ENCODE measurements around the gene CHIT1. TPM values are rescaled to one million over a fixed set of nuclear protein-coding genes. Genes with fewer than 3 reads are reported as not detected.
"Not testable (repeated sequence)": the region's sequence is repeated elsewhere in the genome, so short reads cannot be mapped to it uniquely, and the experiment has no call there.

CHIT1 gene
- total RNA-seq, 1 donor from 2014 or later: under 0.01 TPM

DNA sequence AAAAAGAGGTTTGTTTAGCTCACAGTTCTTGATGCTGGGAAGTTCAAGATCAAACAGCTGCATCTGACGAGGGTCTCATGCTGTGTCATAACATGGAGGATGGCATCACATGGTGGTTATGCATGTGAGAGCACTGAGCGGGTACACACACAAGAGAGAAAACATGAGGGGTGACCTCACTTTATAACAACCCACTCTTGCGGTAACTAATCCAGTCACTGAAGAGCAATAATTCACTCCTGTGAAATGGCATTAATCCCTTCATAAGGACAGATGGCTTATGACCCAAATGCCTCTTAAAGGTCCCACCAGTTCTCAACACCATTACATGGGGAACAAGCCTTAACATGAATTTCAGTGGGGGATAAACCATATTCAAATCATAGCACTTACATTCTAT, 23.2 kb upstream of the CHIT1 start:
- TF ChIP-seq, protein P1, sequence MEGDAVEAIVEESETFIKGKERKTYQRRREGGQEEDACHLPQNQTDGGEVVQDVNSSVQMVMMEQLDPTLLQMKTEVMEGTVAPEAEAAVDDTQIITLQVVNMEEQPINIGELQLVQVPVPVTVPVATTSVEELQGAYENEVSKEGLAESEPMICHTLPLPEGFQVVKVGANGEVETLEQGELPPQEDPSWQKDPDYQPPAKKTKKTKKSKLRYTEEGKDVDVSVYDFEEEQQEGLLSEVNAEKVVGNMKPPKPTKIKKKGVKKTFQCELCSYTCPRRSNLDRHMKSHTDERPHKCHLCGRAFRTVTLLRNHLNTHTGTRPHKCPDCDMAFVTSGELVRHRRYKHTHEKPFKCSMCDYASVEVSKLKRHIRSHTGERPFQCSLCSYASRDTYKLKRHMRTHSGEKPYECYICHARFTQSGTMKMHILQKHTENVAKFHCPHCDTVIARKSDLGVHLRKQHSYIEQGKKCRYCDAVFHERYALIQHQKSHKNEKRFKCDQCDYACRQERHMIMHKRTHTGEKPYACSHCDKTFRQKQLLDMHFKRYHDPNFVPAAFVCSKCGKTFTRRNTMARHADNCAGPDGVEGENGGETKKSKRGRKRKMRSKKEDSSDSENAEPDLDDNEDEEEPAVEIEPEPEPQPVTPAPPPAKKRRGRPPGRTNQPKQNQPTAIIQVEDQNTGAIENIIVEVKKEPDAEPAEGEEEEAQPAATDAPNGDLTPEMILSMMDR (IDR thresholded peaks at IDR 0.05; ENCODE audit: insufficient read depth, low read length, severe bottlenecking): no peak
- no peak overlapping the region for H3K4me3 ChIP-seq (ENCODE audit: low read depth, low read length)
- DNase-seq (ENCODE audit: low read depth) (no peak), FAIRE-seq (no peak)
- no peaks in the 10 kb centered on the region for H3K36me3 ChIP-seq (ENCODE audit: control insufficient read depth, insufficient read depth, low read length)
- no peaks in the 10 kb centered on the region for H3K27me3 ChIP-seq (ENCODE audit: control insufficient read depth, insufficient read depth, low read length)

DNA sequence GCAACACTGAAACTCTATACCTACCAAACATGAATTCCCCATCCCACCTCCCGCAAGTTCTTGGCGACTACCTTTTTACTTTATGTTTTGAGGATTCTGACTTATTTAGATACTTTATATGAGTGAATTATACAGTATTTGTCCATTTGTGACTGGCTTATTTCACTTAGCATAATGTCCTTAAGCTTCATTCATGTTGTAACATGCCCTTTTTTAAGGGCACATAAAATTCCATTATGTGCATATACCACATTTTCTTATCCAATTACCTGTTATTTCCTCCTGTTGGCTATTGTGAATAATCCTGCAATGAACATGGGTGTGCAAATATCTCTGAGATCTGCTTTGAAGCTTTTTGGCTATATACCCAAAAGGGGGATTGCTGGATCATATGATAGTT, 22.0 kb upstream of the CHIT1 start:
- Histone ChIP-seq H3K27me3 (ENCODE audit: control insufficient read depth, insufficient read depth, low read length) (no peaks in the 10 kb centered on the region), H3K36me3 (ENCODE audit: control insufficient read depth, insufficient read depth, low read length) (no peaks in the 10 kb centered on the region), H3K4me3 (ENCODE audit: low read depth, low read length) (no peak overlapping the region)
- TF ChIP-seq, protein P1 (IDR thresholded peaks at IDR 0.05; ENCODE audit: insufficient read depth, low read length, severe bottlenecking): no peak
- FAIRE-seq (no peak), DNase-seq (ENCODE audit: low read depth) (peak; percentile 72)

DNA sequence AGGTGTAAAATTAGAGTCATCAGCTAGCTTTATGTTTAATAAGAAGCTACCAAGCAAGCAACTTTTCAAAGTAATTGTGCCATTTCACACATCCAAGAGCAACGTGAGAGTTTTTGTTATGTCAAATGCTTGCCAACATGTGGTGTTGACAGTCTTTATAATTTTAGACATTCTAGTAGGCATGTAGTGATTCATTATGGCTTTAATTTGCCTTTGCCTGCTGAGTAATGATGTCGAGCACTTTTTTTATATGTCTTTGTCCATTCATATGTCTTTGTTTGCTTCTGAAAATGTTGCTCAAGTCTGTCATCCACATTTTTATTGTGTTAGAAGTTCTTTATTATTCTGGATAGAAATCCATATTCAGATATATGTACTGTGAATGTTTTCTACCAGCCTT, 21.4 kb upstream of the CHIT1 start:
- no peaks in the 10 kb centered on the region for H3K27me3 ChIP-seq (ENCODE audit: control insufficient read depth, insufficient read depth, low read length)
- no peak overlapping the region for H3K4me3 ChIP-seq (ENCODE audit: low read depth, low read length)
- FAIRE-seq: no peak
- TF ChIP-seq, protein P1 (IDR thresholded peaks at IDR 0.05; ENCODE audit: insufficient read depth, low read length, severe bottlenecking): no peak
- DNase-seq (ENCODE audit: low read depth): peak; percentile 92
- H3K36me3 ChIP-seq (ENCODE audit: control insufficient read depth, insufficient read depth, low read length): no peaks in the 10 kb centered on the region

DNA sequence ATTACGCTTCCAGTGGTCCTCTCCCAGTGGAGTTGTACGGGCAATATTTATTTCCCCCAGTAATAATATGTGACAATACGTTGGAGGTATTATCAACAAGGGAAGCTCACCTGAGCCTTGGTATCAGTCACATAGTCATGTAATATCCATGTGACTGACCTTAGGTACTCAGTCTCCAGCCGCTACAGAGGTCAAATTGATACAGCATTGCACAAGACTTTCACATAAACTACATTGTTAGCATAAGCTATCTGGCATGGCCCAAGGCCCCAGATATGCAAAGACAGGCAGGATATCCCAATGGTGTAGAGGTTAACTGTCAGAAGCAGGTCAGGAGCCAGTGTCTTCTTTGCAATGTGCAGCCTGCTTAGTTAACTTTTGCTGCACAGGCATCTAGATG, 15.3 kb upstream of the CHIT1 start:
- Histone ChIP-seq H3K36me3 (ENCODE audit: control insufficient read depth, insufficient read depth, low read length) (no peaks in the 10 kb centered on the region), H3K4me3 (ENCODE audit: low read depth, low read length) (no peak overlapping the region), H3K27me3 (ENCODE audit: control insufficient read depth, insufficient read depth, low read length) (no peaks in the 10 kb centered on the region)
- TF ChIP-seq, protein P1 (IDR thresholded peaks at IDR 0.05; ENCODE audit: insufficient read depth, low read length, severe bottlenecking): no peak
- DNase-seq (ENCODE audit: low read depth) (no peak), FAIRE-seq (no peak)

DNA sequence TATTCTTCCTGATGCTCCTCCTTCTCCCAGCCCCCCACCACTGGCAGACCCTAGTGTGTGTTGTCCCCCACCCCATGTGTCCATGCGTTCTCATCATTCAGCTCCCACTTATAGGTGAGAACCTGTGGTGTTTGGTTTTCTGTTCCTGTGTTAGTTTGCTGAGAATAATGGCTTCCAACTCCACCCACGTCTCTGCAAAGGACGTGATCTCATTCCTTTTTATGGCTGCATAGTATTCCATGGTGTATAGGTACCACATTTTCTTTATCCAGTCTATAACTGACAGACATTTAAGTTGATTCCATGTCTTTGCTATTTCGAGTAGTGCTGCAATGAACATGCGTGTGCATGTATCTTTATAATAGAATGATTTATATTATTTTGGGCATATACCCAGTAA, 12.2 kb upstream of the CHIT1 start:
- not testable (repeated sequence) for DNase-seq (ENCODE audit: low read depth); H3K4me3 ChIP-seq (ENCODE audit: low read depth, low read length); H3K36me3 ChIP-seq (ENCODE audit: control insufficient read depth, insufficient read depth, low read length); H3K27me3 ChIP-seq (ENCODE audit: control insufficient read depth, insufficient read depth, low read length); FAIRE-seq

DNA sequence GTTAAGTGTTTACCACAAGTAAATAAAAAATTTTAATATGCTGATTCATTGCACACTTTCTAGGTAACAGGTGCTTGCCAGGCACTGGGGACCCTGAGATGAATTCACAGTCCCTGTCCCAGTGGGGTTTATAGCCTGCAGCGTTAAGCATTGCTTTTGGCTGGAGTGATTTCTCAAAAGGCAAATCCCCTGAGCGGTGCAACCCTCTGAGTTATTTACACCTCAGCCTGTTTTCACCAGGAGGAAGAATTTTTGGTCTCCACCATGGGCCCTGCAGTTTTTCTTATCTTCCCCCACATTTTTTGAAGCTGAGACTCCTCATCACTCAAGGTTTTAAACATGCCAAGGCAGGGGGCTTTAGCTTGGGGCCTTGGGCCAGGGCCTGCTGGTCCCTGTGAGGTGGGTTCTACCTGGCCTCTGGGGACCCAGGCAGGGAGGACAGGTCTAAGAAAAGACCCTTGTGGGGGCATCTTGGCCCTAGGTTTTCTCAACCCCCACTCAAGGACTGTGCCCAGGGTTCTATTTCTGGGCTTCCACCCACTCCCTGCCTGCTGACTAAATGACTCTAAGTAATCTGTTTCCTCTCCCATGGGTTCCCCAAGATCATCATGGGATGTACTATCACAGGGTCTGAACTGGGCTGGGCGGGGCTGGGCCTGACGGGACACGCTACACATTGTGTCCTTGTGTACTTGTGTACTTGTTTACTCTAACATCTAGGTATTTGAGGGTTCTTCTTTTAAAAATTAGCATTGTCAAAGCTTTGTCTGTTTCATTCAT, 10.2 kb upstream of the CHIT1 start:
- TF ChIP-seq, protein P1 (IDR thresholded peaks at IDR 0.05; ENCODE audit: insufficient read depth, low read length, severe bottlenecking): no peak
- Histone ChIP-seq H3K27me3 (ENCODE audit: control insufficient read depth, insufficient read depth, low read length) (no peaks in the 10 kb centered on the region), H3K36me3 (ENCODE audit: control insufficient read depth, insufficient read depth, low read length) (no peaks in the 10 kb centered on the region), H3K4me3 (ENCODE audit: low read depth, low read length) (no peak overlapping the region)
- no peak for FAIRE-seq
- DNase-seq (ENCODE audit: low read depth): peak; percentile 13
